ENCODE results near the gene ZFYVE9.

Gene ZFYVE9

GRCh38 chr1:52358851-52359497 lies 217.1 kb downstream of the ZFYVE9 start:
- ATAC-seq (ENCODE audit: low read depth) (no peak), DNase-seq (ENCODE audit: low spot score) (no peak)
- H3K4me1 ChIP-seq (ENCODE audit: insufficient read depth, poor library complexity, severe bottlenecking): no peaks in the 10 kb centered on the region
- no peaks in the 10 kb centered on the region for H3K27me3 ChIP-seq (ENCODE audit: insufficient read depth, poor library complexity, severe bottlenecking)
- no peak overlapping the region for H3K27ac ChIP-seq (ENCODE audit: poor library complexity, severe bottlenecking)
- no peaks in the 10 kb centered on the region for H3K9me3 ChIP-seq (ENCODE audit: severe bottlenecking)
- peaks cover 94% of the 10 kb centered on the region for H3K36me3 ChIP-seq (ENCODE audit: low read depth)
- no peak for TF ChIP-seq CTCF (IDR thresholded peaks at IDR 0.05; ENCODE audit: poor library complexity, severe bottlenecking)
- no peak overlapping the region for H3K4me3 ChIP-seq (ENCODE audit: severe bottlenecking)

GRCh38 chr1:52359676-52360594 lies 218.0 kb downstream of the ZFYVE9 start:
- ATAC-seq (ENCODE audit: low read depth): no peak
- Histone ChIP-seq H3K27me3 (ENCODE audit: insufficient read depth, poor library complexity, severe bottlenecking) (no peaks in the 10 kb centered on the region), H3K36me3 (ENCODE audit: low read depth) (peaks cover 92% of the 10 kb centered on the region), H3K4me1 (ENCODE audit: insufficient read depth, poor library complexity, severe bottlenecking) (peaks cover 3% of the 10 kb centered on the region), H3K9me3 (ENCODE audit: severe bottlenecking) (no peaks in the 10 kb centered on the region), H3K4me3 (ENCODE audit: severe bottlenecking) (no peak overlapping the region), H3K27ac (ENCODE audit: poor library complexity, severe bottlenecking) (no peak overlapping the region)
- TF ChIP-seq CTCF (IDR thresholded peaks at IDR 0.05; ENCODE audit: poor library complexity, severe bottlenecking): no peak
- DNase-seq (ENCODE audit: low spot score): no peak

- no peak overlapping the region for H3K27ac ChIP-seq (ENCODE audit: poor library complexity, severe bottlenecking)
- H3K9me3 ChIP-seq (ENCODE audit: severe bottlenecking): no peaks in the 10 kb centered on the region
- TF ChIP-seq CTCF (IDR thresholded peaks at IDR 0.05; ENCODE audit: poor library complexity, severe bottlenecking): no peak
- H3K36me3 ChIP-seq (ENCODE audit: low read depth): peaks cover 85% of the 10 kb centered on the region
- no peaks in the 10 kb centered on the region for H3K27me3 ChIP-seq (ENCODE audit: insufficient read depth, poor library complexity, severe bottlenecking)
- H3K4me3 ChIP-seq (ENCODE audit: severe bottlenecking): no peak overlapping the region
- ATAC-seq (ENCODE audit: low read depth) (no peak), DNase-seq (ENCODE audit: low spot score) (no peak)
- peaks cover 3% of the 10 kb centered on the region for H3K4me1 ChIP-seq (ENCODE audit: insufficient read depth, poor library complexity, severe bottlenecking)
Observed at GRCh38 chr1:52360595-52360968, 218.7 kb downstream of the ZFYVE9 start.

GRCh38 chr1:52364235-52364839 lies 222.4 kb downstream of the ZFYVE9 start:
- Histone ChIP-seq H3K4me1 (ENCODE audit: insufficient read depth, poor library complexity, severe bottlenecking) (peaks cover 11% of the 10 kb centered on the region), H3K27ac (ENCODE audit: poor library complexity, severe bottlenecking) (peak overlapping the region; percentile 82), H3K9me3 (ENCODE audit: severe bottlenecking) (no peaks in the 10 kb centered on the region), H3K4me3 (ENCODE audit: severe bottlenecking) (no peak overlapping the region), H3K27me3 (ENCODE audit: insufficient read depth, poor library complexity, severe bottlenecking) (no peaks in the 10 kb centered on the region), H3K36me3 (ENCODE audit: low read depth) (peaks cover 48% of the 10 kb centered on the region)
- no peak for TF ChIP-seq CTCF (IDR thresholded peaks at IDR 0.05; ENCODE audit: poor library complexity, severe bottlenecking)
- DNase-seq (ENCODE audit: low spot score) (no peak), ATAC-seq (ENCODE audit: low read depth) (no peak)

Measured in RWPE2 (cell line).